HepG2 (cell line): ENCODE measurements around the gene EGR4. TPM values are rescaled to one million over a fixed set of nuclear protein-coding genes. Genes with fewer than 3 reads are reported as not detected.
A peak's percentile ranks its signal among the peaks of the same experiment; 100 is the strongest.

ENCODE experiments used
- ARHGAP35 ChIP-seq: sonication (generic); formaldehyde crosslinking; IDR thresholded peaks from 2 replicates; pipeline ENCODE4 v1.9.0; 2022; ENCODE audit warnings: mild to moderate bottlenecking, inconsistent platforms, moderate library complexity, missing genetic modification reagents, borderline replicate concordance
- CC2D1A ChIP-seq: sonication (generic); formaldehyde crosslinking; IDR thresholded peaks from 2 replicates; pipeline ENCODE4 v1.8.1; 2023; ENCODE audit warnings: mild to moderate bottlenecking, missing genetic modification reagents
- FOXJ3 ChIP-seq: sonication (generic); formaldehyde crosslinking; IDR thresholded peaks from 2 replicates; pipeline ENCODE4 v1.4.0; 2020; ENCODE audit warnings: missing genetic modification reagents, mild to moderate bottlenecking, borderline replicate concordance
- FOXK1 ChIP-seq: sonication (generic); formaldehyde crosslinking; IDR thresholded peaks from 2 replicates; pipeline ENCODE4 v1.4.0; 2020; ENCODE audit warnings: low read depth, missing genetic modification reagents, borderline replicate concordance
- HNF4G ChIP-seq, 2 experiments: sonication (generic) in 1 of 2; formaldehyde crosslinking in 1 of 2; IDR thresholded peaks; 2 replicates each; pipeline versions ENCODE4 v1.4.0 to v1.6.1; 2011 to 2020; ENCODE audit warnings: borderline replicate concordance in 2 of 2, low read depth in 2 of 2, mild to moderate bottlenecking in 2 of 2, low read length in 1 of 2, missing genetic modification reagents in 1 of 2, moderate library complexity in 1 of 2
- IRX3 ChIP-seq: sonication (generic); formaldehyde crosslinking; IDR thresholded peaks from 2 replicates; pipeline ENCODE4 v1.8.1; 2023; ENCODE audit warnings: mild to moderate bottlenecking, low read depth, missing genetic modification reagents, borderline replicate concordance
- MBNL3 ChIP-seq: fragments of 250-450 bp; sonication (Bioruptor Pico); conservative IDR thresholded peaks from 2 replicates; pipeline ENCODE4 v1.8.0; 2022; ENCODE audit warnings: mild to moderate bottlenecking, inconsistent platforms
- MED13 ChIP-seq: sonication (generic); formaldehyde crosslinking; IDR thresholded peaks from 2 replicates; pipeline ENCODE4 v1.5.0; 2020; ENCODE audit warnings: missing genetic modification reagents
- NCOA1 ChIP-seq: sonication (generic); formaldehyde crosslinking; IDR thresholded peaks from 2 replicates; pipeline ENCODE4 v1.9.0; 2021; ENCODE audit warnings: missing genetic modification reagents
- RAD21 ChIP-seq: fragments of 450-650 bp; formaldehyde crosslinking; IDR thresholded peaks from 2 replicates; pipeline ENCODE4 v1.5.0; 2020; ENCODE audit warnings: mild to moderate bottlenecking
- RFX1 ChIP-seq: fragments of 450-650 bp; IDR thresholded peaks from 2 replicates; pipeline ENCODE4 v1.6.1; 2017
- RORA ChIP-seq: sonication (generic); formaldehyde crosslinking; IDR thresholded peaks from 2 replicates; pipeline ENCODE4 v1.5.0; 2020; ENCODE audit warnings: mild to moderate bottlenecking, missing genetic modification reagents, moderate library complexity
- ZBTB20 ChIP-seq: sonication (generic); formaldehyde crosslinking; IDR thresholded peaks from 2 replicates; pipeline ENCODE4 v1.8.1; 2023; ENCODE audit warnings: missing genetic modification reagents, low read depth, mild to moderate bottlenecking, borderline replicate concordance
- ZBTB26 ChIP-seq: IDR thresholded peaks from 2 replicates; pipeline ENCODE4 v1.6.1; 2016; ENCODE audit warnings: missing compliant biosample characterization, missing genetic modification reagents, borderline replicate concordance
- ZBTB38 ChIP-seq: sonication (generic); formaldehyde crosslinking; IDR thresholded peaks from 2 replicates; pipeline ENCODE4 v1.5.1; 2020; ENCODE audit warnings: mild to moderate bottlenecking, missing genetic modification reagents
- ZBTB4 ChIP-seq: sonication (generic); formaldehyde crosslinking; IDR thresholded peaks from 2 replicates; pipeline ENCODE4 v1.4.0; 2020; ENCODE audit warnings: missing genetic modification reagents, mild to moderate bottlenecking, borderline replicate concordance
- ZMYM3 ChIP-seq: sonication (generic); formaldehyde crosslinking; IDR thresholded peaks from 2 replicates; pipeline ENCODE4 v1.5.1; 2020; ENCODE audit warnings: mild to moderate bottlenecking, missing genetic modification reagents
- ZNF546 ChIP-seq: sonication (generic); formaldehyde crosslinking; conservative IDR thresholded peaks from 2 replicates; pipeline ENCODE4 v1.8.1; 2023; ENCODE audit warnings: mild to moderate bottlenecking, missing genetic modification reagents
- ZNF660 ChIP-seq: sonication (generic); formaldehyde crosslinking; IDR thresholded peaks from 2 replicates; pipeline ENCODE4 v1.5.1; 2020; ENCODE audit warnings: mild to moderate bottlenecking, low read depth, missing genetic modification reagents, borderline replicate concordance
- ZNF761 ChIP-seq: sonication (generic); formaldehyde crosslinking; conservative IDR thresholded peaks from 2 replicates; pipeline ENCODE4 v1.4.0; 2020; ENCODE audit warnings: mild to moderate bottlenecking, missing genetic modification reagents
- polyA plus RNA-seq, 8 experiments: library from polyadenylated mRNA; depleted of rRNA in 3 of 8; stranded (reverse) in 7 of 8; unstranded in 1 of 8; fragments of >200 nt; fragmentation: Illumina TruSeq in 4 of 8; extraction: Trizol in 4 of 8; gene quantifications; 2 replicates each; pipeline versions ENCODE4 v1.2.1 to v1.2.3, GENCODE V29; 2011 to 2016; ENCODE audit warnings: low read depth in 4 of 8, missing spikeins in 1 of 8, mixed read lengths in 1 of 8; ENCODE audit not compliant: insufficient read depth in 1 of 8
- total RNA-seq, 5 experiments: library from RNA; depleted of rRNA; stranded (reverse); fragments of >200 nt; fragmentation: Illumina TruSeq; extraction: Trizol; gene quantifications; 2 replicates each; pipeline ENCODE4 v1.2.3, GENCODE V29; 2016; ENCODE audit warnings: low read depth in 1 of 5
- TF ChIP-seq, protein P1 (sequence below): sonication (generic); formaldehyde crosslinking; IDR thresholded peaks from 2 replicates; pipeline ENCODE4 v1.5.0; 2020; ENCODE audit warnings: missing genetic modification reagents
- TF ChIP-seq, protein P2 (sequence below): sonication (generic); formaldehyde crosslinking; IDR thresholded peaks from 2 replicates; pipeline ENCODE4 v1.4.0; 2020; ENCODE audit warnings: missing genetic modification reagents

Gene EGR4
- total and polyA plus RNA-seq, 2 of the 13 experiments (the other 11 are each of a cell fraction or from before 2014, with no cell fraction given), result not detected

DNA sequence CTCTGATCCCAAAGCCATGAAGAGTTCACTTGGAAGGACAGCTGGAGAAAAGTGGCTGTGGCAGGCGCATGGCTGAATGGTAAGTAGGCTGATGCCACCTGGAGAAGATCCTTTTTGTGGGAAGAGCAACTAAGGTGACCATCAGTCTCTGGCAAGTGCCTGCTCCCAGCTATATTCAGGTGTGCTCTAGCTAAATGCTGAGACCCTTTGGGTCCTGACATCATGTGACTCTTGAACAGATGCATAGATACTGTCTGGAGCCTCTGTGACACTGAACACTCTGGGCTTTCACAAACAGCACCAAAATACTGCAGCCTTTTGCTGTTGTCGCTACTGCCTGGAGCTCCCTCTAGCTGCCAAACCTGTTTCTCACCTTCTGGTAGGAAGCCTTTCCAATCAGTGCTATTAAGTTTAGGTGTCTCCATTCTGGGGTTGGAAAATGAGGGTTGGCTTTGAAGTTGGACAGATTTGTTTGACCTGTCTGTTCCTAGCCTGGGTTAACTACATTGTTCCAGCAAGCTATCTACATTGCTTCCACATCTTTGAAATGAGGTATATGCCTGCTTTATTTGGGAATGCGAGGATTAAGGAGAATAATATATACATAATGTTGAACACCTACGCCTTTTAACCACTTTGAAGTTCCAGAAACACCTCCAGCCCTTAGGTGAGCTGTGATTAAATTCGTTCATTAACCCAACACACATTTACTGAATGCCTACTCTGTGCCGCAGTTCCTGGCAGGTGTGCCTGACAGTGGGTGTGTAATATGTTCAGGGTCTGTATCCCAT lies 3.1 kb downstream of the EGR4 start (continued):
- TF ChIP-seq IRX3 (CRISPR knock-in tag), result no peak
- no peak for TF ChIP-seq MED13 (CRISPR knock-in tag)
- no peak for TF ChIP-seq RORA (CRISPR knock-in tag)
- TF ChIP-seq, protein P1, sequence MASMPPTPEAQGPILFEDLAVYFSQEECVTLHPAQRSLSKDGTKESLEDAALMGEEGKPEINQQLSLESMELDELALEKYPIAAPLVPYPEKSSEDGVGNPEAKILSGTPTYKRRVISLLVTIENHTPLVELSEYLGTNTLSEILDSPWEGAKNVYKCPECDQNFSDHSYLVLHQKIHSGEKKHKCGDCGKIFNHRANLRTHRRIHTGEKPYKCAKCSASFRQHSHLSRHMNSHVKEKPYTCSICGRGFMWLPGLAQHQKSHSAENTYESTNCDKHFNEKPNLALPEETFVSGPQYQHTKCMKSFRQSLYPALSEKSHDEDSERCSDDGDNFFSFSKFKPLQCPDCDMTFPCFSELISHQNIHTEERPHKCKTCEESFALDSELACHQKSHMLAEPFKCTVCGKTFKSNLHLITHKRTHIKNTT (CRISPR knock-in tag), result no peak
- TF ChIP-seq FOXJ3, result no peak
- peak; percentile 59; the same call in 1 of the 2 replicates for TF ChIP-seq RAD21 (CRISPR knock-in tag)
- TF ChIP-seq FOXK1 (CRISPR knock-in tag), result peak; percentile 15; the same call in 1 of the 2 replicates
- no peak for TF ChIP-seq MBNL3 (CRISPR knock-in tag)
- TF ChIP-seq ZNF761 (CRISPR knock-in tag), result no peak
- no peak for TF ChIP-seq ZNF660 (CRISPR knock-in tag)
- TF ChIP-seq ZBTB20, result no peak
- TF ChIP-seq NCOA1 (CRISPR knock-in tag), result no peak
- TF ChIP-seq, protein P2, sequence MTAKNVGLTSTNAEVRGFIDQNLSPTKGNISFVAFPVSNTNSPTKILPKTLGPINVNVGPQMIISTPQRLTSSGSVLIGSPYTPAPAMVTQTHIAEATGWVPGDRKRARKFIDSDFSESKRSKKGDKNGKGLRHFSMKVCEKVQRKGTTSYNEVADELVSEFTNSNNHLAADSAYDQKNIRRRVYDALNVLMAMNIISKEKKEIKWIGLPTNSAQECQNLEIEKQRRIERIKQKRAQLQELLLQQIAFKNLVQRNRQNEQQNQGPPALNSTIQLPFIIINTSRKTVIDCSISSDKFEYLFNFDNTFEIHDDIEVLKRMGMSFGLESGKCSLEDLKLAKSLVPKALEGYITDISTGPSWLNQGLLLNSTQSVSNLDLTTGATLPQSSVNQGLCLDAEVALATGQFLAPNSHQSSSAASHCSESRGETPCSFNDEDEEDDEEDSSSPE, result no peak
- no peak for TF ChIP-seq ZBTB38
- no peak for TF ChIP-seq ZBTB4 (CRISPR knock-in tag)
- TF ChIP-seq ARHGAP35 (CRISPR knock-in tag), result no peak
- no peak for TF ChIP-seq ZMYM3 (CRISPR knock-in tag)
- TF ChIP-seq CC2D1A (CRISPR knock-in tag), result no peak
- TF ChIP-seq ZBTB26 (CRISPR knock-in tag), result no peak
- TF ChIP-seq ZNF546, result no peak
- TF ChIP-seq RFX1, result no peak
- TF ChIP-seq HNF4G (IDR thresholded peaks at IDR 0.05; ENCODE audit: borderline replicate concordance, low read depth, low read length), result no peak
- no peak for TF ChIP-seq HNF4G (CRISPR knock-in tag; IDR thresholded peaks at IDR 0.05; ENCODE audit: borderline replicate concordance, low read depth)
